ENCODE results near the gene VAV3.

VAV3 gene

DNA sequence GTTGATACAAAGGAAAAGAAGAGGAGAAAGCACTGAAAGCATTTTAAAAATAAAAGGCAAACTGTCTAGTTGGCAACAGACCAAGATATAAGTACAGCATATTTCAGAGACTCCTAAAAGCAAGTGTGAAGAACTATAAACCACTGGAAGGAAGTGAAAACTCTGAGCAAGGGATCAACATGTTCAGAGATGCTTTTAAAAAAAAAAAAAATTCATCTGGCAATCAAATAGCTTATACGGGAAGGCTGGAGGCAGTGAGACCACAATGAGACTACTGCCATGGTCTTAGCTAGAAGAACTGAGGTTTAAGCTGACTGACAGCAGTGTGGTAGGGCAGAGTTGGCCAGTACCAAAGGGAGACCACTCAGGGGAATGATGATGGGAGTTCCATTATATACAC lies 124.3 kb downstream of the VAV3 start:
- no peak for DNase-seq (ENCODE audit: low read depth)

DNA sequence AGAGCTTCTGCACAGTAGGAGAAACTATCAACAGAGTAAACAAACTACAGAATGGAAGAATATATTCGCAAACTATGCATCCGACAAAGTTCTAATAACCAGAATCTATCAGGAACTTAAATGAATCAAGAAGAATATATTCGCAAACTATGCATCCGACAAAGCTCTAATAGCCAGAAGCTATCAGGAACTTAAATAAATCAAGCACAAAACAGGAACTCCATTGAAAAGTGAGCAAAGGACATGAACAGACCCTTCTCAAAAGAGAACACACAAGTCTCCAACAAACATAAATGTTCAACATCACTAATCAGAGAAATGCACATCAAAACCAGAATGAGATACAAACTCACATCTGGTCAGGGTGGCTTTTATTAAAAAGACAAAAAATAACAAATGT lies 126.9 kb downstream of the VAV3 start:
- no peak for DNase-seq (ENCODE audit: low read depth)

DNA sequence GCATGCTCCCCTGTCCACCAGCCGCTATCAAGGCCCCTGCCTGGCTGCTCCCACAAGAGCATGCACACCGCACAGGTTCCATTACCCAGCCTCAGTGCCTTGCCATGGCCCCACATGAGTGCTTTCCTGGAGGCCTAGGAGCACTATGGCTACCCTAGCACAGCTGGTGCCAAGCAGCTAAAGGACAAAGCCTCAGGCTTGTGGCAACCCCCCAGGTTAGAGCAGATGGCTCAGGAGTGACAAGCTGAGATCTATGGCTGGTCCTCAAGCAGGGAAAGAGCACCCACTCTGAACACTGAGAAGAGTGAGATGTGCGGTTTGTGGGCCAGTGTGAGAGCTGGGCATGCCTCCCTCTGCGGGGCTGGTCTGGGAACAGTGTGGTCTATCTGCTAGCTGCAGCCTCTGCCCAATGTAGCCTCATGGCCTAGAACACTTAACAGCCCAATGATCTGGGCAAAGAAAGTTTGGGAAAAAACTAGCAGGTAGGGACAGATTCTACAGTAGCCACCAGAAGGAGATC lies 129.8 kb downstream of the VAV3 start:
- no peak for DNase-seq (ENCODE audit: low read depth)

DNA sequence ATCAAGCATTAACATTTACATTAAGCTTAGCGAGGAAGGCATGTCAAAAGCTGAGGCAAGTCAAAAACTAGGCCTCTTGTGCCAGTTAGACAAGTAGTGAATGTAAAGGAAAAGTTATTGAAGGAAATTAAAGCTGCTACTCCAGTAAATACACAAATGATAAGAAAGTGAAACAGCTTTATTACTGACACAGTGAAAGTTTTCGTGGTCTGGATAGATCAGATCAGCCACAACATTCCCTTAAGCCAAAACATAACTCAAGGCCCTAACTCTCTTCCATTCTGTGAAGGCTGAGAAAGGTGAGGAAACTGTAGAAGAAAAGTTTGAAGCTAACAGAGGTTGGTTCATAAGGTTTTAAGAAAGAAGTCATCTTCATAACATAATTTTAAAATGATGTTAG lies 131.9 kb downstream of the VAV3 start:
- no peak for DNase-seq (ENCODE audit: low read depth)

DNA sequence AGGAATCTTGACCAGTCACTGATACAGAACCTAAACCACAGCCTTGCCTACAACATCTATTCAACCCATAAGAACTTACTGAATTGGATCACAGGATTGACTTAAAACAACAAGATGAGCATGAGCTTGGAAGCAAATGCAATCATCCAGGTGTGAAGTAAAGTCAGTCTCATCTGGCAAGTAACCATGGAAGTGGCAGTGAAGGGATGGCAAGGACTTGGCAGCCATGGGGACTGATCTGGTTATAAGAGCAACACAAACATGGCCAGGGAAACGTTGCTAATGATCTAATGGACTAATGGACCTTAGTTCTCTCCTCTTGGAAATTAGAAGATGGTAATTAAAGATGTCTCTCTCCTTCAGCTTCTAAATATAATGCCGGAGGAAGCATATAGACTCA lies 133.1 kb downstream of the VAV3 start:
- DNase-seq (ENCODE audit: low read depth): no peak

DNA sequence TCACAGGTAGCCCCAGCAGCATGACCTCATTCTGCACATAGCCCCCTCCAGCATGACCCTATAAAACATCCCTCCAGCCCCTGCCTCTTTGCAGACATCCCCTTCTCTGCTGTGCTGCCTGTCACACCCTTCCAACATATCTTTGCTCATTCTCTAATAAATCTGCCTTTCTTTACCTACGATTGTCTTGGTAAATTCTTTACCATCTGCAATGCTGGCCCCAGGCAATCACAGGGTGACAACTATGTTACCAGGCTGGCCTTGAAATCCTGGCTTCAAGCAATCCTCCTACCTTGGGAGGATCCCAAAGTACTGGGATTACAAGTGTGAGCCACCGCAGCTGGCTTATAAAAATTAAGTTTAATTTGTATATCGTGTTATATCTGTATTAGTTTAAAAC lies 134.5 kb downstream of the VAV3 start:
- no peak for DNase-seq (ENCODE audit: low read depth)

DNA sequence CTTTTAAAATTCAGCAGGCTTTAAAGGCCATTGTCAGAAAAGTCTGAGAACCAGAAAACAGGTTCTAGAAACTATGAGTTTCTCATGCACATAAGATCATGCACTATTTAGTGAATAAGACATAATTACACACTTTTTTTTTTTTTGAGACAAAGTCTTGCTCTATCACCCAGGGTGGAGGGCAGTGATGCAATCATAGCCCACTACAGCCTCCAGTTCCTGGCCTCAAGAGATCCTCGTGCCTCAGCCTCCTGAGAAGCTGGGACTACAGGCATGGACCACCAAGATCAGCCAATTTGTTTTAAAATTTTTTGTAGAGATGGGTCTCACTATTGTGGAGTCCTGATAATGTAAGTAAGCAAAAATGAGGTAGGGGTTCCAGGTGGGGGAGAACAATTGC lies 134.9 kb downstream of the VAV3 start:
- no peak for DNase-seq (ENCODE audit: low read depth)

DNA sequence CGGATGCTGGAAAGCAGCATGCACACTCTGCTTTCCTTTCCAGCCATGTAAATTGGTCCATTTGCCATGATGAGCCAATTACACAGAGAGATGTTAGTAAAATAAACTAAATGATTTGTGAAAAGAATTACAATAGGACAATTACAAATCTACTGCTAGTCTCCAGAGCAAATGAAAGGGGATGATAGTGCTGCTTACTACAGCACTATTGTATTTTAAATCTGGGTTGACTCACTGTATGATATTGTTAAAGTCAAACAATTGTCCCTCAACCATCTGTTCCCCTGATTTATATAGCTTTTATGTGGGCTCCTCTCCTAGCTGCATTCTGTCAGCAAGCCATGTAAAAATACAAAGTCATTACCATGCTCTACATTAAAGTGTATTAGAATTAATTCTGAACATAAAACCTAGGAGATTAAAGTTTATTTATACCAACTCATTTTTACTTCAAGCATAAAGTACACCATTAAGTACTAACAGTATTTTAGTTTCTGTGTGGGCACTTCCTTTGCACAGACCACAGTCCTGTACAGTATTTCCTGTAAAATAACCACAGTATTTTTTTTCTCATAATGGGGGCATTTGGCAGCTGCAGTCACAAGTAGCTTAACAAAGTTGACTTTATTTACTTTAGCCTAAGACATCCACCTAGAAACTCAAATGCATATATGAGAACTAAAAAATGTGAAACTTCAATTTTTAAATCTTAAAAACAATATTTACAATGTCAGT lies 135.8 kb downstream of the VAV3 start:
- DNase-seq (ENCODE audit: low read depth): no peak

DNA sequence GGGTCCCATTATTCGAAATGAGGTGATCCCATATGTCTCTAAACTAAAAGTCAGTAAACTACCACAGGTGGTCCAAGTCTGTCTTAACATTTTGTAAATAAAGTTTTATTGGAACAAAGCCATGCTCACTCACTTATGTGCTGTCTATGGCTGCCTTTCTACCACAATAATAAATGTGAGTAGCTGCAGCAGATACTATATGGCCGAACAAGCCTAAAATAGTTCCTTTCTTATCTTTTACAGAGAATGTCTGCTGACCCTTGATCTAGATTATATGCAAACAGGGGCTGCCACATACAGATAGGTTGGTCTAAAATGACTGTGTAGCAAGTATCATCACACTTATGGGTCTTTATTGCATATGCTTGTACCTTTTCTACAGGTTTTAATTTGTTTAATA lies 140.0 kb downstream of the VAV3 start:
- DNase-seq (ENCODE audit: low read depth): no peak

DNA sequence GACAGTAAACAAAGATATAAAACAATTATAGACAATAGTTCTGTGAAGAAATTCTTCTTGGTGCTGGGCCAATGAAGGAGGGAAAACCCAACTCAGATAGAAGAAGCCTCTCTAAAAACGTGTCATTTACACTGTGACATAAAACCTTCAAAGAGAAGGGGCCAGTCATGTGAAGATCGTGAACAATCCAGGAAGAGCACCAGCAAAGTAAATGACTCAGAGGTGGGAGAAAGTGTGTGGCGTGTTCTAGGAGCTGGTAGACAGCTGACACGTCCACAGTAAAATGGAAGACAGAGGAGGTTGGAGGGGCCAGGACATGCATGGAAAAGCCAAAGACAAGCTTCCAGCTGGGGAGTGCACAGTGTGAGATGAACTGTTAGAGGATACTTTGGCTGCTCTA lies 143.6 kb downstream of the VAV3 start:
- DNase-seq (ENCODE audit: low read depth): no peak

DNA sequence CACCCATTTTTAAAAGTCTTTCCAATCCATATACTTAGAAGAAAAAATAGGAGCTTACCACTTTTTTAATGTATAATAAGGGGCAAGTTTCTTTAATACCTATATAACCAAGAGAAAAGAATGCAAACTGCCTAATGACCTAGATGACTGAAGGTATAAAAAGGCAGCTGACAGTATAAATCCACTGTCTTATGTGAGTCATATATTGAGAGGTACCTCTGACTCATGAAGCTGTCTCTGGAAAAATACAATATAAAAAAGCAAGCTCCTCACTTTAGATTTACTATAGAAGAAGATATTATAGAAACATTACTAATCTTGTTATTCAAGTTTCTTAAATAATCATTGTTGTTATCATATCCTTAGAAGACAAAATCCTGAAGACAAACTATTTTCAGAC lies 144.2 kb downstream of the VAV3 start:
- no peak for DNase-seq (ENCODE audit: low read depth)

DNA sequence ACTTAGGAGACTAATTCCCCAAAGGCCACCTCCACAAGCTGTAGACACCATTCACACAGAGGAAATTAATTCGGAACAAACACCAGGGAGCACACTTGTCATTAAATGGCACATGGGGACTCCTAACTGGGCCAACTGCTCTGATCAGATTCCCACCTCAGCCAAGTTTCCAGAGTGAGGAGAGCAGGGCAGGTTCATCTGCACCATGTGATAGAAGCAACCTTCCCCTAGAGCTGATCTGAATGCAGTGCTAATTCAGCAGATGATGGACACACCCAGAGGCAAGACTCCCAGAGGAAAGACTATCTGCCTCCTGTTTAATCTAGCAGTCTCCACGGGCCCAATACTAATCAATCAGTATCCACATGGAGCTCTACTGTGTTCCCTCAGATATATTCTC lies 147.0 kb downstream of the VAV3 start:
- DNase-seq (ENCODE audit: low read depth): no peak

DNA sequence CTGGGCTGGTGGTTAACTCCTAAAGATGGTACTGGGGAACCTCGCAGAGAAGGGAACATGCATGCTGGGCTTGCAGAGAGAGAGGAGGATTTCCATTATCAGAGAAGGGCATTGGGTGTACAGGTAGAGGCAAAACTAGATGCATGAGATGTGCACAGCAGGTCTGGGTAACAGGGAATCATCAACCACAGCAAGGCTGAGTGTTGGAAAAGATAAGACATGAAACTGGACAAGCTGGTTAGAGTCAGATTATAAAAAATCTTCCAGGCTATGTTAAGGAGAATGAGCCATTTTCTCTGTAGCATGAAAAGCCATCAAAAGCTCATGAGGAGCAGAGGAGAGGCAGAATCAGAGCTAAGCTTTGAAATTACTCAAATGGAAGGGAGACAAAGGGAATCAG lies 147.8 kb downstream of the VAV3 start:
- DNase-seq (ENCODE audit: low read depth): no peak

DNA sequence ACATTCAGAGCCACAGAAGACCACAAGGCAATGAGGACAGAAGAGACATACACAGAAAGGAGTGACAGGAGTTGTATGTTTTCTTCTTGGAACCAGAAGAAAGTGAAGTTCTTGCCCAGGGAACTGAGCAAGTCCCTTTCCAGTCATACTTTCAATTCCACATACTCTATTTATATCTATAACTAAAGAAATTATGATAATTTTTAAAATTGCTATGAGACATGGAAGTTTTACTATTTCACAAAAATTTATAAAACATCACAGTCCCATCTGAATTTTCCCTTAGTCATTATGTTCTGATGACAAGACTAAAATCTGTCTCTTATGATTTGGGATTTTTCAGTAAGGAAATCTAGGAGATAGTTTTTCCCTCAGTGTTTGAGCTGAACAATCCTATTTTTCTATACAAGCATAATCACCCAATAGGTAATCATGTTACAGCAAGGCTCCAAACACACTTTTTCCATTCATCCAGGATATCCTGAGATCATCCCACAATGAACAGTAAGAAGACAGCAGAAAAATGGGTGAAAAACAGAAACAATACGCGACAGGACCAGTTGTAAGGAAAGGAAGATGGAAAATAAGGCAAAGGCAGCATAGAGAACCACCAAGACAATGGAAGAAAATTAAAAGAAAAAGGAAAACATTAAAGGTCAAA lies 154.6 kb downstream of the VAV3 start:
- DNase-seq (ENCODE audit: low read depth): no peak

DNA sequence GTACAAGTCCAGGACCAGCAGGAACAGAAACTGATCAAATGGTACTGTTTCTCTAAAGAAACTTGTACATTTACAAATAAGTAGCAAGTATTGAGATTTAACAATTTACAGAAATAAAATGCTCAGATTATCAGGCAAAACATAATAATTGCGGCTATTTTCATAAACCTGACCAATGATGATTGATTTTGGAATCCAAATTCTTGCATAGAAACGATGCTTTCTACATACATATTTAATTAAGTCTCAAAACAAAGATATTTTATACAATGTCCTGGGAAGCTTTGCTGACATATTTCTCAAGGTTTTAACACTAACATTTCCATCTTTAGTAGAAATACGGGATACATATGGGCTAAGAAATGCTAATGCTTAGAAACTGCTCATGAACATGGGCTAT lies 157.1 kb downstream of the VAV3 start:
- DNase-seq (ENCODE audit: low read depth): no peak

DNA sequence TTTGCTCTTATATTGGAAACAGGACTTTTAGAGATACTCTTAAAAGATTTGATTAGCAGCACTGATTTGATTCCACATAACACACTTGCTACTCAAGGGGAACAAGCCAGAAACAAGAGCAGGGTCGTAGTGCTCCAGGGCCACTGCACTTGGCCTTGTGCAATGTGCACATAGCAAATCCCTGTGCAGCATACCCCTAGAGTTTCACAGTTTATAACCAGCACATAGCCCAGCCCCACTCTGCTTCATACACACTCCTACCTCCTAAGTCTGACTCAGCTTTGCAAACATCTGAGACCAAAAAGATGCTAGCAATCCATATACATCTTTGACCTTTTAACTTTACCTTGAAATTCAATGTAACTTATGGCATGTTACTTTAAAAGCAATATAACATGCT lies 157.6 kb downstream of the VAV3 start:
- no peak for DNase-seq (ENCODE audit: low read depth)

DNA sequence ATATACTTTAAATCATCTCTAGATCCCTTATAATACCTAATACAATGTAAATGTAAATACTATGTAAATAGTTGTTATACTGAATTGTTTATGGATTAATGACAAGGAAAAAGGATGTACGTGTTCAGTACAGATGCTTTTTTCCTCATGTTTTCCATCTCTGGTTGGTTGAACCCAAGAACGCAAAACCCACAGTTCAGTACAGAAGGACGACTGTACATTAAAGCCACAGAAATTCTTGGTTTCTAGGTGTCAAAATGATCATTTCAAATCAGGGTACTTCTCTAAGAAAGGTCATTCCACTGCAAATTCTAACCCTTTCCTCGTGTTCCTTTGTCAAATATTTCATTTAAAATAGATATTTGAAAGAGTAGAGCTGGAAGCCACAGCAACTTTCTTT lies 158.1 kb downstream of the VAV3 start:
- no peak for DNase-seq (ENCODE audit: low read depth)

DNA sequence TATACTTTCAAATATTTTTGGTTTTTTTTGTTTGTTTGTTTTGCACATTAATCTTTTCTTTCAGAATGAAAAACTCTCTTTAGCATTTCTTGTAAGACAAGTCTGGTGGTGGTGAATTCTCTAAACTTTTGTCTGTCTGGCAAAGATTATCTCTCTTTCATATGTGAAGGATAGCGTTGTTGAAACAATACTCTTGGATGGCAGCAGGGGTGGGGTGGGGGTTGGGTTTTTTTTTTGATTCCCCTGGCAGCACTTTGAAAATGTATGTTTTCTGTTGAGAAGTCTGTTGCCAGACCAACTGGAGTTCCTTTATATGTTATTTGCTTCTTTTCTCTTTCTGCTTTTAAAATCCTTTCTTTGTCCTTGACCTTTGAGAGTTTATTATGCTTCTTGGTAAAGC lies 160.2 kb downstream of the VAV3 start:
- DNase-seq (ENCODE audit: low read depth): no peak

DNA sequence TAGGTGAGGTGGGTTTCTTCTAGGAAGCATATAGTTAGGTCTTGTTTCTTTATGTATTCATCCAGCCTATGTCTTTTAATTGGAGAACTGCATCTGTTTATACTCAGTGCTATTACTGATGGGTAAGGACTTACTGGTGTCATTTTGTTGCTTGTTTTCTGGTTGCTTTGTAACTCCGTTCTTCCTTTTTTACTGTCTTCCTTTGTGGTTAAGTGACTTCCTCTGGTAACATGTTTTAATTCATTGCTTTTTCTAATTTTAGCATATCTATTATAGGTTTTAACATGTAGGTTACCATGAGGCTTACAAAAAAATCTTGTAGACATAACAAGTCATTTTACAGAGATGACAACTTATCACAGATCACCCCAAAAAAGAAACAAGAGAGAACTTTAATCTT lies 160.8 kb downstream of the VAV3 start:
- DNase-seq (ENCODE audit: low read depth): no peak

DNA sequence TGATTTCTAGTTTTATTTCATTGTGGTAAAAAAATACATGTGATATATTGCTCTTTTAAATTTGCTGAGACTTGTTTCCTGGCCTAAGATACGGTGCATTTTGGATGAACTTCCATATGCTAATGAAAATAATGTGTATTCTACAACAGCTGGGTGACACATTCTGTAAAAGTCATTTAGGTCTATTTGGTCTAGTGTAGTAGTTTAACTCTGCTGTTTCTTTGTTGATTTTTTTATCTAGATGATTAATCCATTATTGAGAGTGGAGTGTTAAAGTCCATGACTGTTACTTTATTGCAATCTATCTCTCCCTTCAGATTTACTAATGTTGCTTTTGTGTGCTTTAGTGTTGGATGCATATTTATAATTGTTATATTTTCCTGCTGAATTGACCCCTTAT lies 161.4 kb downstream of the VAV3 start:
- no peak for DNase-seq (ENCODE audit: low read depth)

DNA sequence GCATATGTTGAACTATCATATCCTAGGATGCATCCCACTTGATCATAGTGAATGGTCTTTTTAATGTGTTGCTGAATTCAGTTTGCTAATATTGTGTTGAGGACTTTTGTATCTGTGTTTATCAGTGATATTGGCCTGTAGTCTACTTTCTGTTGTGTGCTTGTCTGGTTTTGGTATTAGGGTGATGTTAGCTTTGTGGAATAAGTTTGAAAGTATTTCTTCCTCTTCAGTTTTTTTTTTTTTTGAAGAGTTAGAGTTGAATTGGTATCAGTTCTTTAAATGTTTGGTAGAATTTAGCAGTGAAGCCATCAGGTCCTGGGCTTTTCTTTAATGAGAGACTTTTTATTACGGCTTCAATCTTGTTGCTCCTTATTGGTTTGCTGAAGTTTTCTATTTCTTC lies 162.3 kb downstream of the VAV3 start:
- no peak for DNase-seq (ENCODE audit: low read depth)

DNA sequence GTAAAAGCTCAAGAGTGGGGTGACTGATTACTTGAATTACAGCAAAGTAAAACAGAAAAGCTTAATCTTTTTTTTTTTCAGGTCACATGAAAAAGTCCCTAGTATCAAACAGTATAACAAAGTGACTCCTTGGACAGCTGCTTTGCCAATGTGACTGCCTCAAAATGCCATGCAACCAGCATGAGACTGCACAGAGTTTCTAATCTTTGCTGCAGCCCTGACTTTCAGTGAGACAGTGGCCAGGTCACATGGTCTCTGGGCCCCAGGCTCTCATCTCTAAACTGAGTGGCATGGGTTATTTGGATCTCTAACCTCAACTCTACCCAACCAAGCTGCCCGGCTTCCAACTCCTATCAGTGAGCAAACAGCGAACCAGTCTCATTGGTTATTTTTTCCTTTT lies 169.0 kb downstream of the VAV3 start:
- DNase-seq (ENCODE audit: low read depth): no peak

DNA sequence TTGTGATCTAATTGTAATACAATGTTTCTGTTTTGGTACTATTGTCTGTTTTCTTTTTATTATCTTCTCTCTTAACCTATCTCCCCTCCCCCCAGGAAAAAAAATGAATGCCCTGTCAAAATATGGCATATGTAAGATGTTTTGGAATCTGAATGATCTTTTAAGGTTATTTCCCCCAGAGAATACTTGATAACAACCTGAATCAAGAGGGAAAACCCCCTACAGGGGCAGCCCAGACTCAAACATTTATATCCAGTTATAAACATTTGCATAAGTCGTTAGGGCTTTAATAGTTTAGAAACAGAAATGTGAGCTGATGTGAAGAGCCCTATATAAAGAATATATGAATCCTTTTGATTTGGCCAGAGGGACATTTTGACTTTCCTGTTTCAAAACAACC lies 169.5 kb downstream of the VAV3 start:
- DNase-seq (ENCODE audit: low read depth): no peak

DNA sequence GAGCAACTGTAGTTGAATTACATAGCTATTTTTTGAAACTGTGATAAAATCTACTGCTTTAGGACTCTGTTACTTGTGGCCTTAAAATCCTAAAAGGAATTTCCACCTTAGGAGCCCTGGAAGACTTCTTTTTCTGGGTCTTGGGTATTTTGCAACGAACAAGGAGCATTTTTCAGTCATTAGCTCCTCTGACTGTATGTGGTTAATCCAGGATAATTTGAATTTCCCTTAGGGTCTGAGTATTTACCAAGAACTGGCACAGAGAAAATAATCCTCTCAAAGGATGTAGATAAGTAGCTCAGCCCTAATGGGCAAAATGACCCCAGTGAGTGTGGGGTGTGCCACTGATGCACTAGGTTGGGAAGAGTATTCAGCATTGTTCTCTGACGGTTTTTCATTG lies 170.4 kb downstream of the VAV3 start:
- no peak for DNase-seq (ENCODE audit: low read depth)
